Keratinocyte (primary cell): ENCODE data around the gene NRDC. TPM values are rescaled to one million over a fixed set of nuclear protein-coding genes. Genes with fewer than 3 reads are reported as not detected.
A peak's percentile ranks its signal among the peaks of the same experiment; 100 is the strongest.

Experiments
- DNase-seq: peaks from one replicate; pipeline ENCODE4 v3.0.0-alpha.2; 2011; ENCODE audit warnings: low read depth, missing footprints, low spot score
- FAIRE-seq: peaks from 2 replicates; lab custom pipeline; 2011; peaks lifted over from hg19 to GRCh38; lab: Jason Lieb, UNC
- H2AFZ ChIP-seq: 2 replicates; pipeline ENCODE4 v1.6.0; 2012; ENCODE audit warnings: low read length, control low read depth, inconsistent platforms; ENCODE audit not compliant: control insufficient read depth
- H3K27ac ChIP-seq: 2 replicates; pipeline ENCODE4 v1.5.1; 2011; ENCODE audit warnings: low read length; ENCODE audit not compliant: control insufficient read depth, insufficient read depth
- H3K27me3 ChIP-seq: 3 replicates; pipeline ENCODE4 v1.6.0; 2011; ENCODE audit warnings: low read length; ENCODE audit not compliant: control insufficient read depth, insufficient read depth; ENCODE audit errors: extremely low read depth
- H3K36me3 ChIP-seq, 2 experiments: 2 replicates in 1 of 2; 3 replicates in 1 of 2; pipeline ENCODE4 v1.5.1; 2011; ENCODE audit warnings: low read length in 2 of 2, mild to moderate bottlenecking in 1 of 2; ENCODE audit not compliant: control insufficient read depth in 2 of 2, insufficient read depth in 2 of 2; ENCODE audit errors: extremely low read depth in 1 of 2
- H3K4me1 ChIP-seq: 3 replicates; pipeline ENCODE4 v1.5.1; 2011; ENCODE audit warnings: low read length; ENCODE audit not compliant: control insufficient read depth, insufficient read depth; ENCODE audit errors: extremely low read depth
- H3K4me2 ChIP-seq: 3 replicates; pipeline ENCODE4 v1.6.0; 2011; ENCODE audit warnings: low read depth, low read length; ENCODE audit not compliant: control insufficient read depth, insufficient read depth; ENCODE audit errors: extremely low read depth
- H3K4me3 ChIP-seq, 3 experiments: fragments of 200-600 bp in 1 of 3; sonication (generic) in 1 of 3; 2 replicates in 2 of 3; 3 replicates in 1 of 3; pipeline ENCODE4 v1.5.1; 2011 to 2016; ENCODE audit warnings: low read length in 3 of 3, mild to moderate bottlenecking in 3 of 3, control low read depth in 2 of 3, inconsistent platforms in 1 of 3, low read depth in 1 of 3, mixed read lengths in 1 of 3, mixed run types in 1 of 3, moderate library complexity in 1 of 3; ENCODE audit not compliant: control insufficient read depth in 2 of 3, insufficient read depth in 2 of 3; ENCODE audit errors: extremely low read depth in 1 of 3
- H3K79me2 ChIP-seq: 2 replicates; pipeline ENCODE4 v1.6.0; 2012; ENCODE audit warnings: low read length; ENCODE audit not compliant: control insufficient read depth, insufficient read depth
- H3K9ac ChIP-seq: 3 replicates; pipeline ENCODE4 v1.6.0; 2011; ENCODE audit warnings: low read length; ENCODE audit not compliant: control insufficient read depth, insufficient read depth; ENCODE audit errors: extremely low read depth
- H3K9me1 ChIP-seq: 3 replicates; pipeline ENCODE4 v1.6.0; 2011; ENCODE audit warnings: low read length; ENCODE audit not compliant: control insufficient read depth, insufficient read depth; ENCODE audit errors: extremely low read depth
- H3K9me3 ChIP-seq: 2 replicates; pipeline ENCODE4 v1.5.1; 2012; ENCODE audit warnings: low read depth, low read length; ENCODE audit not compliant: control insufficient read depth
- H4K20me1 ChIP-seq: 3 replicates; pipeline ENCODE4 v1.6.0; 2011; ENCODE audit warnings: low read length; ENCODE audit not compliant: control insufficient read depth, insufficient read depth; ENCODE audit errors: extremely low read depth
- EZH2 ChIP-seq: IDR thresholded peaks from one replicate; pipeline ENCODE4 v1.6.1; 2012; ENCODE audit warnings: inconsistent platforms, mild to moderate bottlenecking, low read length, moderate library complexity
- dilution Hi-C: fragments of 300-500 bp; cut with MboI; formaldehyde crosslinking; loops from one replicate; pipeline ENCODE4 v1.7.0; 2020; ENCODE audit warnings: low sequenced_read_pairs; ENCODE audit not compliant: extremely low pct_ligation_motif_present
- polyA plus RNA-seq, 5 experiments: library from polyadenylated mRNA; depleted of rRNA in 3 of 5; stranded (reverse) in 3 of 5; stranded (forward) in 1 of 5; unstranded in 1 of 5; fragments of >200 nt; gene quantifications; 1 replicate in 1 of 5; 2 replicates in 3 of 5; 3 replicates in 1 of 5; pipeline versions ENCODE4 v1.2.1 to v1.2.3, GENCODE V29; 2011 to 2012; ENCODE audit warnings: missing spikeins in 2 of 5, low read depth in 1 of 5, low replicate concordance in 1 of 5
- TF ChIP-seq, protein P1 (sequence below), 3 experiments: IDR thresholded peaks in 1 of 3; conservative IDR thresholded peaks in 1 of 3; optimal IDR thresholded peaks in 1 of 3; 2 replicates in 2 of 3; 3 replicates in 1 of 3; pipeline versions ENCODE3 to v1.5.1; 2011; ENCODE audit warnings: low read length in 3 of 3, mild to moderate bottlenecking in 3 of 3, moderate library complexity in 2 of 3, control low read depth in 1 of 3, inconsistent platforms in 1 of 3; ENCODE audit not compliant: insufficient read depth in 2 of 3; ENCODE audit errors: extremely low read depth in 1 of 3

Gene NRDC
- polyA plus RNA-seq, 1 donor (not counting 4 experiments of a cell fraction or from before 2014, with no cell fraction given), result 183 TPM

DNA sequence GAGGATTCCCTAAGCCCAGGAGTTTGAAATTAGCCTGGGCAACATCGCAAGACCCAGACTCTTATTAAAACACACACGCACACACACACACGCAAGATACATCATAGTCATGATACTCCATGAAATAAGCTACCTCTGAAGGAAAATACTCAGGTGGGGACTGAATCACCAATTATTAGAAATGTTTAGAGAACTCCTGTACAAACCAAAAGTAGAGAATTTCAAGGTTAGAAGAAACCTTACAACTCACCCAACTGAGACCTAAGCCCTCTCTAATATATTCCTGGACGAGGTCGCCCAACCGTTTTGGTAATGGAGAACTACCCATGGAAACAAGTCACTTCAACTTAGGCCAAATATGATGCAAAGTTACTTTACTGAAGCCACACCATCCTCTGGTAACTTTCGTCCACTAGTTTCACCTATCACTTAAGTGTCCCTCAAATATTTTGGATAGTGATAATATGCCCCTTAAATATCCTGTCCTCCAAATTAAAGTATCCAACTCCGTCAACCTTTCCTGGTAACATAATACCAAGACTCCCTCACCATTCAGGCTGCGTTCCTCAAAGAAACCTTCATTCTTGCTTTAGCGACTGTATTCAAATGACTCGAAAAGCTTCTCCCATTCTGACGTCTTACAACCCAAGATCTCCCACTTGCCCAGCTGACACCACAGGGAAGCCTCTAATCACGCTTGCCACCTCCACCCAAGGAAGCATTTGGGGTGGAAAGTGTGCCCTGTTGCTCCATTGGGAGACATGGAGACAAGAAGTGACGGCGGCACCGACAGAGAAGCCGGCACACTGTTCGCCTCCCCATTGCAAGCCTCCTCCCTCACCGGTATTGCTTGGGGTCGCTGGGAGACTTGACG, 856 bp downstream of the NRDC start:
- Histone ChIP-seq H3K27me3 (no peaks in the 10 kb centered on the region), H3K4me2 (peak overlapping the region; percentile 88), H3K4me3 (peak overlapping the region; percentile 92 to 100 (median 99)), H2AFZ (peak overlapping the region; percentile 94), H4K20me1 (no peaks in the 10 kb centered on the region), H3K36me3 (peaks cover 2 to 4% of the 10 kb centered on the region in 2 experiments), H3K9ac (peak overlapping the region; percentile 100), H3K27ac (peak overlapping the region; percentile 99), H3K9me3 (no peaks in the 10 kb centered on the region), H3K9me1 (no peaks in the 10 kb centered on the region), H3K4me1 (peaks cover 23% of the 10 kb centered on the region), H3K79me2 (peaks cover 57% of the 10 kb centered on the region)
- dilution Hi-C loops, result no loop called here
- DNase-seq (no peak), FAIRE-seq (no peak)
- TF ChIP-seq, protein P1, sequence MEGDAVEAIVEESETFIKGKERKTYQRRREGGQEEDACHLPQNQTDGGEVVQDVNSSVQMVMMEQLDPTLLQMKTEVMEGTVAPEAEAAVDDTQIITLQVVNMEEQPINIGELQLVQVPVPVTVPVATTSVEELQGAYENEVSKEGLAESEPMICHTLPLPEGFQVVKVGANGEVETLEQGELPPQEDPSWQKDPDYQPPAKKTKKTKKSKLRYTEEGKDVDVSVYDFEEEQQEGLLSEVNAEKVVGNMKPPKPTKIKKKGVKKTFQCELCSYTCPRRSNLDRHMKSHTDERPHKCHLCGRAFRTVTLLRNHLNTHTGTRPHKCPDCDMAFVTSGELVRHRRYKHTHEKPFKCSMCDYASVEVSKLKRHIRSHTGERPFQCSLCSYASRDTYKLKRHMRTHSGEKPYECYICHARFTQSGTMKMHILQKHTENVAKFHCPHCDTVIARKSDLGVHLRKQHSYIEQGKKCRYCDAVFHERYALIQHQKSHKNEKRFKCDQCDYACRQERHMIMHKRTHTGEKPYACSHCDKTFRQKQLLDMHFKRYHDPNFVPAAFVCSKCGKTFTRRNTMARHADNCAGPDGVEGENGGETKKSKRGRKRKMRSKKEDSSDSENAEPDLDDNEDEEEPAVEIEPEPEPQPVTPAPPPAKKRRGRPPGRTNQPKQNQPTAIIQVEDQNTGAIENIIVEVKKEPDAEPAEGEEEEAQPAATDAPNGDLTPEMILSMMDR (optimal IDR thresholded peaks at IDR 0.05 in 1 of 3, IDR thresholded peaks at IDR 0.05 in 1 of 3, conservative IDR thresholded peaks at IDR 0.05 in 1 of 3; ENCODE audit: extremely low read depth in 1 of 3, insufficient read depth in 2 of 3, low read length in 3 of 3), result no peak
- no peak for TF ChIP-seq EZH2

GRCh38 chr1:51875836-51876235, 2.7 kb downstream of the NRDC start:
- TF ChIP-seq, protein P1 (optimal IDR thresholded peaks at IDR 0.05 in 1 of 3, IDR thresholded peaks at IDR 0.05 in 1 of 3, conservative IDR thresholded peaks at IDR 0.05 in 1 of 3; ENCODE audit: extremely low read depth in 1 of 3, insufficient read depth in 2 of 3, low read length in 3 of 3), result no peak
- no peak for TF ChIP-seq EZH2
- Histone ChIP-seq H3K4me1 (peaks cover 29% of the 10 kb centered on the region), H3K79me2 (peaks cover 76% of the 10 kb centered on the region), H3K4me2 (peak overlapping the region; percentile 88), H3K4me3 (peak overlapping the region in 2 of 3 experiments; percentile 7 to 48), H3K9me3 (no peaks in the 10 kb centered on the region), H3K27me3 (no peaks in the 10 kb centered on the region), H3K9ac (no peak overlapping the region), H2AFZ (no peak overlapping the region), H3K9me1 (no peaks in the 10 kb centered on the region), H3K36me3 (peaks cover 2 to 4% of the 10 kb centered on the region in 2 experiments), H4K20me1 (no peaks in the 10 kb centered on the region), H3K27ac (no peak overlapping the region)
- dilution Hi-C loops, result no loop called here
- FAIRE-seq (no peak), DNase-seq (no peak)
